ENCODE results near the gene CTXN3.

Gene CTXN3

DNA sequence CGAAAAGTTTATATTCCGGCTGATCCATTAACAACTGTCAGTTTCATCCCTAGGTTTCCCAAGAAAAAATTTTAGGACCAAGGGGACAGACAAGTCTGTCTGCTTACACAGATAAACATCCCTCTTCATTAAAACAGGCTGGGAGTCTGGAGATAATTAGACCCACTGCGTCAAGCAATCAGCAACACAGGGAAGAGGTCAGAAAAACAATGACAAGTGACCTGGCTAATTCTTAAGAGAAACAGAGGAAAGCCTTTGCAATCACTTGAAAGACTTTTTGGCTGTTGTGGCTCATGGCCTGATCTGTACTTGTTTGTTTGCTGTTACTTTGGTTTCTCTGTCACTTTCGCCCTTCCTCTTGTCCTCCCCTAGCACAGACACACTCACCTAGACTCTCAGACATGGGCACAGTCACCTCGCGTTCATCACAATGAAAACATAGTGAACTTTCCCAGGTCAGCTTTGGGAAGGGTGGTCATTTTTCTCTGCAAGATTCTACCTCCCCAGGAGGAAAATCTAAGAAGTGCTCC lies 51.4 kb downstream of the CTXN3 start:
- no peak for DNase-seq

DNA sequence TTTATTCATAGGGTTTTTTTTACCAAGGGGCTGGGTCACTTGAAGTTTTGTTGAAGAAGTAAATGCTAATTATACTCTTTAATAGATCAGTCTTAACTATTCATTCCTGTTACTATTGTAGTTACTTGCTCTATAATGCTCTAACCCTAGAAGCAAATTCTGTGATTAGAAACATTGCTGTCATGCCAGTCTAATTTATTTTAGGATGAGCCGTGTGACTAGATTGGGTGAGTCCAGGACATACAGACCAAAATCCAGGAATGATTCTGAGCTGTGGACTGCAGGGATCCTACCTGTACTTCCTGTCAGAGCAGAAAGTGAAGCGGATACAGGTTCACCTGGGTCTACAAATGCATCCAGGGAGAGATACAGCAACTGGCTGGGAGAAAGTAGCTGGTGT lies 53.6 kb downstream of the CTXN3 start:
- no peak for DNase-seq

DNA sequence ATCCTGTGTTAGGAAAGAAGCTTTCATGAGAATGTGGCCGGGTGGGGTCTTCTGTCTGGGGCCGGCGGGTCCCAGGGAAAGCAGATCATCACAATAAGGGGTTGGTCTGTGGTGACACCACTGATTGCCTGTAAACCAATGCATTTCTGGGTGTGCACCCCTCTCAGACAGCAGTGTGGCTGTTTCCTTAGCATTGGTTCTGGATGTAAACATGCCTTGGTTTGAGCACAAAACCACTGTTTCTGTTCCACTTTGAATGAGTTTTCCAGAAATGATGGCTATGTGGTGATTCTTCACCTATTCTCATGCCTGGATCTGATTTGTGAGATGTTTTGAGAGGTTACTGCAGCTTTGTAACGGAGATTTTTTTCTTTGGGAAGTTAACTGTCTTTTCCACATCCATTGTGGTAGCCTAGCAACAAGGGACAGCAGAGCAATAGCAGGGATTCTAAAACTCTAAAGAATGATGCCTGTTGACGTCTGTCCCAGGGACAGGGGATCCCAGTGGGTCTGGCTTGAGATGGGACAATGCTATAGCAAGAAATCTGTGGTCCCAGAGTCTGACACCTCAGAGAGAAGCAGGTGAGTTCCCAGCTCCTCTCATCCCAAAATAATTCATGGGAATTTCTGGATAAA lies 54.2 kb downstream of the CTXN3 start, which contains the start of gene CCDC192:
Gene CCDC192 (plus strand): TSS at position 466 of the 636 bp plus-strand sequence. CDS start 55 bp downstream, at position 521.
- no peak for DNase-seq

DNA sequence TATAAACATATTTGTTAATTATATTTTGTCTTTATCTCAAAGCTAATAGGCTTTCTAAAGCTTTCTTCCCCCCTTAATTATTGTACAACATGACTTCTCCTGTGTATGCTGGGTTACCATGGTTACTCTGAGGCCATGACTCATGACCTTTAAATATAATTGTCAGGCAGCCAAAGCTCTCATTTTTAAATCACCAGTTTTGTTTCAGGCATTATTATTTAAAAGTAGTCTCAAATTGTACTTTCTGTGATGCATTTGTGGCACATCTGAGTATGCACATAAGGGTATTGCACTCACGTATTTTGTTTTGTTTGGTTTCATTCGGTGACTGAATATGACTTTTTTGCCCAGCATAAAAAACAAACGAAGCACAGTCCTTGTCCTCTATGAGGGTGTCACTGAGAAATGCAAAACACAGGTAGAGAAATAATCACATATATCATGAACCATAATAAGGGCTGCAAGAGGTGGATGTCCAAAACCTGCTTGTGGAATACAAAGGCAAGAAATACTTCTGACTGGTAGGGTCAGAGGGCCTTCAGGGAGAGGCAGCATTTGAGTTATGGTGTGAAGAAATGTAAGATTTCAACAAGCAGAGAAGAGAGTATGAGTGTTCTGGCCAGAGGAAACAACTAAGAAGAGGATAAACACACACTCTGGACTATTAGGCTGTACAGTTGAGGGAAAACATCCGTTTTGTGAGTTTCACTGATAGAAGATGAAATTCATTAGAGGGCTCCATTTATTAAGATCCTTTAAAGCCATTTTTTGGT lies 56.4 kb downstream of the CTXN3 start:
- no peak for DNase-seq

DNA sequence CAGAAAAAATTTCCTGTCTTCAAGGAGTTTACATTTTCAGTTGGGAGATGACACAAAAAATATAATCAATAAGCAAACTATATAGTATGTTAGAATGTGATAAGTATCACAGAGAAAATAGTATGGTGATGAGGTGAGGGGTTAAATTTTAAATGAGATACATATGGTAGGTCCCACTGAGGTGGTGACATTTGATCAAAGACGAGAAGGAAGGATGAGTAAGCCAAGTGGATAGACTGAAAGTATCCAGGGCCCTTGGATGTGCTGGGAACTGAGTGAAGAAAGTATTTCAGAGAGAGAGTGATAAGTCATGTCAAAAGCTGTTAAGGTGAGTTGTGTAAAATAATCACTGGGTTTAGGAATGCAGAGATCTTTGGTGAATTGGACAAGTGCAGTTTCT lies 57.8 kb downstream of the CTXN3 start:
- no peak for DNase-seq

DNA sequence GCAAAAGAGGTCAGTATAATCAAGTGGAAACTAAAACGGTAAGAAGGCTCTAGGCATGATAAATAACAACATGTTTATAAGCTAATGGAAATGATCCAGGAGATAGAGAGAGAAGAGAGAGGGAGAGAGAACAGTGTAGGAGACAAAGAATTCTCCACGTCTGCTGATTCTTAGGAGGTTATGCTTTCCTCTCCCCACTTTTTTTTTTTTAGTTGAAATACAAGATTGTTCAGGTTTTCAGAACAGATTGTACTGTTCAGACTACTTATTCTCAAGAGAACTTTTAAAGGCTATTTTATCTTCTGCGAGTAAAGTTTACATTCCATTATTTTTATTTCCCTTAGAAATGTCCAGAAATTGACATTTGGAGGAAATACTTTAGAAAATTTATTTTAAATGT lies 58.3 kb downstream of the CTXN3 start:
- DNase-seq, result no peak
